Middle frontal gyrus (tissue), 1 donor: ENCODE data around the gene AFDN.

Experiments
- DNase-seq: peaks from one replicate; pipeline ENCODE4 v3.0.0-alpha.2; 2015; ENCODE audit warnings: low spot score; ENCODE audit errors: extremely low spot score

AFDN gene

GRCh38 chr6:167838207-167838748 is 11.6 kb downstream of the AFDN start:
- DNase-seq, result no peak

DNA sequence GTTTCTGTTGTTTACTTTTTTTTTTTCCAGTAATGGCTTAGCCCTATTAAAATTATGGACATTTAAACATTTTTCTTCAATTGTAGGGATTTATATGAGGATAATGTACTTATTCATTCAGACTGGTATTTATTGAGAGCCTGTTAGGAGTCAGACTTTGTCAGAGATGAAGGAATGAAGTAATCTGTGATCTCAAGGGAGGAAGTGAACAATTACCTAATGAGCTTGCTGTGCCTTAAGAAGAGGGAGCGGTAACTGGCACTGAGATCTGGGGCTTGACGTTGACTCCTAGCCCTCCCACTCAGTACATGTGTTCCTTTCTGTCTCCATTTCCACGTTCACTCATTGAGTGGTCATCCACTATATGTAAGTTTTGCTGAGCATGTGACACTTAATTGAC is 12.6 kb downstream of the AFDN start:
- DNase-seq, result no peak

- no peak for DNase-seq
Measured at GRCh38 chr6:167839755-167840154, 13.0 kb downstream of the AFDN start.

DNA sequence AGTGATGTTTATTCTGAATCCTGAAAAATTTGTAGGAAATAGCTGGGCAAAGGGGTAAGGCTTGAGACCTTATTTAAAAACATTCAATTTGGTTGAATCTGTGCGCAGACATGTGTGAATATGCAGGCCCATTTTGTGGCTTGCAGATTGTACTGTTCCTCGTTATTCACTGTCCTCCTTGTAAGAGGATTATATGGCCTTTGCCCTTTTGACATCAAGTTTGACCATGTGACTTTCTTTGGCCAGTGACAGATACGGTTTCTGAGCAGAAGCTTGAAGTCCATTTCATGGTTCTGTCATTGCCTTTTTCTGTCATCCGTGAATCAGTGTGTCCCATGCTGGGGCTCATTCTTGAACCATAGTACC is 13.4 kb downstream of the AFDN start:
- no peak for DNase-seq

DNA sequence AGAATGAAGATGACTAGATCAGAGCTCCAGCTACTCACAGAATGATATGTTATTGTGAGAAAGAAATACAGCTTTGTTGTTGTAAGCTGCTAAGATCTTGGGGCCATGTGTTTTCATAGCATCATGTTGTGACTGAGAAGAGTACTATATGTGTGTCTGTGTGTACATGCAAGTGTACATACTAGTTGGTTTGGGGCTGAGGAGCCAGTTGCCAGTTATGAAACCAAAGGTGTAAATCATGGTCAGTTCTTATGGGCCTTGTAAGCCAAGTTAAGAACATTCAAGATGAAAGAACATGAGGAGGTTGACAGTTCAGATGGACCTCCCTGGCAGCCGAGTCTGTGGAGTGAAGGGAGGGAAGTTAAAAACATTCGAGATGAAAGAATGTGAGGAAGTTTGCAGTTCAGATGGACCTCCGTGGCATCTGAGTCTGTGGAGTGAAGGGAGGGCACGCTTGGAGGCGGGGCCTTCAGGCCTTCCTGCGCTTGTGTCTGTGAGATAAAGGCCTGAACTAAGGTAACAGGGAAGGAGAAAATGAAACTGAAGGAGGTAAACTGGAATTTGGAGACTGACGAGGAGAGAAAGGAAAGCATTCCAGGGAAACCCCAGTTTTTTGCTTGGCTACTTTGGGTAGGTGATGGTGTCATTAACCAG is 13.9 kb downstream of the AFDN start:
- DNase-seq, result no peak

- DNase-seq, result no peak
Measured at GRCh38 chr6:167841981-167842380, 15.3 kb downstream of the AFDN start.

DNA sequence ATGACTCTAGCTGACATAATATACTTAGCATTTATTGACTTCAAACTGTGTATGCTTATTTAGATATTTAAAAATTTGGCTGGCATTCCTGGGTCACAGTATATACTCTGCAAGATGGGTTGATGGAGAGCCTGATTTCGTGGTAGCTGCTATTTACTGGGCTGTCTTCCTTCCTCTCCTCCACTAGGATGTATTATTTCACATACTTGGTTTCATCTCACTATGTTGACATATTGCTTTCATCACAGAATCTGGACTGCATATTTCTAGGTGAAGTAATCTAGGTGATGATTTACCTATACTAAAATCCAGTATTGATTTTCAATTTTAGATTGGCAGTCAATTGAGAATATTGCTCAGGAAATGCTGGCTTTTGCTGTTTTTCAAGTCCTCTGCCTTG is 15.7 kb downstream of the AFDN start:
- no peak for DNase-seq

GRCh38 chr6:167843023-167843422 is 16.3 kb downstream of the AFDN start:
- no peak for DNase-seq

DNA sequence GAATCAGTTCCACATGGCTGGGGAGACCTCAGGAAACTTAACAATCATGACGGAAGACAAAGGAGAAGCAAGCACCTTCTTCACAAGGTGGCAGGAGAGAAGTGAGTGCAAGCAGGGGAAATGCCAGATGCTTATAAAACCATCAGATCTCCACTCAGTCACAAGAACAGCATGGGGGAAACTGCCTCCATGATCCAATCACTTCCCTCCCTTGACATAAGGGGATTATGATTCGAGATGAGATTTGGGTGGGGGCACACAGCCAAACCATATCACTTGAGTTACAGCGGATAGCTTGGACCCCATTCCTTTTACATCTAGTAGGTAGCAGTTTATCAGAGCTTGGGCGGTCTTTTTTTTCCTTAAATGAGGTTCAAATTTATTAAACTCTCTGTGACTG is 19.1 kb downstream of the AFDN start:
- DNase-seq, result no peak

GRCh38 chr6:167846997-167847606 is 20.4 kb downstream of the AFDN start:
- no peak for DNase-seq

DNA sequence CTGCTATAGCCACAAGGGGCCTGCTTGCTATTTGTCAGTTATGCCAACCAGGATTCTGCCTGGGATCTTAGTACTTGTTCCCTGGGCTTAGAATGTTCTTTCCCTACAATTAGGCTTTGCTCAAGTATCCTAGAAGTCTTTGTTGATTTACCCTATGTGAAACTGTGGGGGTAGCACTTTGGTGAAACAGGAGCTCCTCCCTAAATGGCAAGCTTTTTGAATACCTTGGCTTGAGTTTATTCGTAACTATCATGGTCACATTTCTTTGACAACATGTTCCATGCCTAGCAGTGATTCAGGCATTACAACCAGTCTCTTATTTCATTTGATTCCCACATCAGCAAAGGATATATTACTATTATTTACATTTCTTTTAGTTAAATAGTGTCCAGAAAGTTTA is 21.2 kb downstream of the AFDN start:
- no peak for DNase-seq

GRCh38 chr6:167848783-167849182 is 22.1 kb downstream of the AFDN start:
- no peak for DNase-seq

- no peak for DNase-seq
Measured at GRCh38 chr6:167849846-167850459, 23.2 kb downstream of the AFDN start.

DNA sequence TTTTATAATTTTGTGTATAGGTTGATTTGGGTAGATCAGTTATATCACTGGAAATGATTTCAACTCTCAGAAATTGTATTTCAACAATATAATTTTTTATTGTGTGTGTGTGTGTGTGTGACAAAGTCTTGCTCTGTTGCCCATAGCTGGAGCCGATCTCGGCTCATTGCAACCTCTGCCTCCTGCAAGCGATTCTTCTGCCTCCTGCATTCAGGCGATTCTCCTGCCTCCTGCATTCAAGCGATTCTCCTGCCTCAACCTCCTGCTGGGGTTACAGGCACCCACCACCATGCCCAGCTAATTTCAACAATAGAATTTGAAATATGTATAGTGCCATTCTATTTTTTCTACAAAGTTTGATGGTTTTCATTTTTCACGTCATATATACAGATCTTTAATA is 24.1 kb downstream of the AFDN start:
- DNase-seq, result no peak

GRCh38 chr6:167851370-167851952 is 24.8 kb downstream of the AFDN start:
- no peak for DNase-seq

DNA sequence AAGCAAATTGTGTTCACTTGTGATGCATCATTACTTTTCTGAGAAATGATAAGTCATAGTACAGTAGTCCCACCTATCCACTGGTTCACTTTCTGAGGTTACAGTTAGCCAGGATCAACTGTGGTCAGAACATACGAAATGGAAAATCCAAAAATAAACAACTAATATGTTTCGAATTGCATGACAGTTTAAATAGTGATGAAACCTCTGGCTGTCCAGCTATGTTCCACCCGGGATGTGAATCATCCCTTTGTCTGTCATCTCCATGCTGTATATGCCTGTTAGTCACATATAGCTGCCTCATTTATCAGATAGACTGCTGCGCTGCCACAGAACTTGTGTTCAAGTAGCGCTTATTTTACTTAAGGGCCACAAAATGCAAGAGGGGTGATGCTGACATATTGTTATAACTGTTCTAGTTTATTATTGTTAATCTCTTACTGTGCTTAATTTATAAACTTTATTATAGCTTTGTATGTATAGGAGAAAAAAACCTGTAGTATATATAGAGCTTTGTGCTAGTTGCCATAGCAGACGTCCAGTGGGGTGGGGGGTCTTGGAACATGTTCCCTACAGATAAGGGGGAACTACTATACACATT is 29.2 kb downstream of the AFDN start:
- no peak for DNase-seq

GRCh38 chr6:167856474-167856873 is 29.8 kb downstream of the AFDN start:
- no peak for DNase-seq

DNA sequence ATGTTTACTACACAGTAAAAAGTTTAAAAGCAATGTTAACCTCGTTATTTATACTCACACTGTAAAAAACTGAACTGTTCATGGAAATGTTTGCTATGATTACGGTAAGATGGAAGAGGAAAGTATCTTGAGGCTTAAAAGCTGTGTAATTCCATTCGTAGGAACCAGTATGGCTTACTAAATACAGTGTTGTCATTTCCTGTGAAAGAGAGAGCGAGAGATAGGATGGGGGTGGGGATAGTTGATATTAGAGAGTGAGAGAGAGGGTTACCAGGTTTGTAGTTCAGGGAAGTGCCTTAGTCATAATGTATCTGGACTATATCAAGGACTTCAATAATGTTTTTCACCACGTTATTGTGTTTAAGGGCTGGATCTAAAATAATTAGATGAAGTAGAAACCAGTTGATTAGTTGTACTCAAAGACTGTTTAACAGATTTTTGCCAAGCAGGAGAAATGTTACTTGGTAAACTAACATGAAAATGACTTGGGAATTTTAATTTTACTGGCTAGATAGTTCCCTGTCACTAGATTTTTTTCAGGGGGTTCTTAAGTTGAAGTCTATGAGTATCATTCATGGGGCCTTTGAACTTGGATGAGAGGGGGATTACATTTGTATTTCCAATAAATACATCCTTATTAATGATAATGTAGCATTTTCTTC is 30.4 kb downstream of the AFDN start:
- DNase-seq, result no peak

DNA sequence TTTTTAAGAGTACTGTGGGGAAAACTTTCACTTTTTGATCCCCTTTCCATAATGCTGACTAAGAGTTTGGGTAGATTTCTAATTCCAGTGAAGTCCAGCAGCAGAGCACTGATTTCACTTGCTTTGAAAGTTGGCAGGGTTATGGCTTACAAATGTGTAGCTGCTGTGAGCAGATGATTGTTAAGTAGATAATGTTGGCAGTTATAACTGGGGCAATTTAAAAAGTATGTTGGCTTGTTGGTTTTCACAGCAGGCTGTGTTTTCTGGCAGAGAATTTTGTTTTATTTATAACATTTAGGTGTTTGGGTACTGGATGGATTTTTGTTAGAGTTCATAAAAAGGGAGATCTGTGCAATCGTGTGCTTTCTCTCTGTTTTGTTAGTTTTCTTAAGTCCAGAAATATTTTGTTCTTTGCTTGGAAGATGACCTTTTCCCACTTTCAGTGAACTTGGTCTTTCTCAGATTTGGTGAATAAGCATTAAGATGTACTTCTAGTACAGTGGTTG is 31.4 kb downstream of the AFDN start:
- no peak for DNase-seq

- DNase-seq, result no peak
Measured at GRCh38 chr6:167858842-167859664, 32.3 kb downstream of the AFDN start.
